IMR-90 (cell line): ENCODE measurements around the gene XRCC4. TPM values are rescaled to one million over a fixed set of nuclear protein-coding genes. Genes with fewer than 3 reads are reported as not detected.

Source experiments
- ATAC-seq: fragments of 200-7000 bp; cut with Tn5 transposase; 2 replicates; pipeline ENCODE4 v1.9.1; 2020; ENCODE audit warnings: low read depth, mild to moderate bottlenecking, moderate library complexity
- BruUV-seq: library from RNA; stranded (reverse); fragments of 400-500 nt; replicated peaks from 2 replicates; lab custom pipeline; 2021; lab: Mats Ljungman, UMichigan
- CTCF ChIA-PET: fragments of 300-600 bp; formaldehyde crosslinking; extraction: SDS; loops from one replicate; lab custom pipeline; 2021; ENCODE audit warnings: antibody characterized with exemption; lab: Yijun Ruan, JAX
- POLR2A ChIA-PET: fragments of 300-600 bp; sonication (Branson Sonifier 250); formaldehyde crosslinking; loops from one replicate; lab custom pipeline; 2022; ENCODE audit warnings: antibody characterized with exemption; ENCODE audit not compliant: unreplicated experiment; lab: Charles Lee
- DNase-seq: peaks from one replicate; pipeline ENCODE4 v3.0.0; 2013
- H2AFZ ChIP-seq: replicated peaks from 2 replicates; pipeline ENCODE3; 2013; ENCODE audit warnings: low read length, mild to moderate bottlenecking; ENCODE audit not compliant: poor library complexity
- H2AK5ac ChIP-seq: 2 replicates; pipeline ENCODE4 v1.6.1; 2013; ENCODE audit warnings: low read depth, low read length, inconsistent platforms
- H2AK9ac ChIP-seq: replicated peaks from 2 replicates; pipeline ENCODE3; 2013; ENCODE audit warnings: mild to moderate bottlenecking, low read depth, low read length, moderate library complexity; ENCODE audit not compliant: poor library complexity
- H2BK120ac ChIP-seq: 2 replicates; pipeline ENCODE4 v1.6.1; 2013; ENCODE audit warnings: low read depth, low read length, inconsistent platforms
- H2BK15ac ChIP-seq: 3 replicates; pipeline ENCODE4 v1.6.1; 2013; ENCODE audit warnings: low read depth, low read length, inconsistent platforms
- H2BK20ac ChIP-seq: 2 replicates; pipeline ENCODE4 v1.6.1; 2013; ENCODE audit warnings: low read depth, mild to moderate bottlenecking, inconsistent platforms, low read length, moderate library complexity
- H2BK5ac ChIP-seq: 2 replicates; pipeline ENCODE4 v1.6.1; 2013; ENCODE audit warnings: mild to moderate bottlenecking, low read depth, low read length, inconsistent platforms; ENCODE audit not compliant: poor library complexity, severe bottlenecking
- H3K14ac ChIP-seq: replicated peaks from 2 replicates; pipeline ENCODE4 v1.6.1; 2013; ENCODE audit warnings: low read depth, low read length, inconsistent platforms
- H3K18ac ChIP-seq: 2 replicates; pipeline ENCODE4 v1.6.1; 2013; ENCODE audit warnings: low read depth, low read length, control low read depth
- H3K23ac ChIP-seq: 2 replicates; pipeline ENCODE4 v1.6.1; 2013; ENCODE audit warnings: low read depth, low read length, inconsistent platforms
- H3K27ac ChIP-seq: 2 replicates; pipeline ENCODE4 v1.5.1; 2013; ENCODE audit warnings: mild to moderate bottlenecking, control low read depth, low read length; ENCODE audit not compliant: insufficient read depth
- H3K27me3 ChIP-seq: 2 replicates; pipeline ENCODE4 v1.6.1; 2013; ENCODE audit warnings: low read length; ENCODE audit not compliant: control insufficient read depth, insufficient read depth
- H3K36me3 ChIP-seq: 2 replicates; pipeline ENCODE4 v1.6.1; 2013; ENCODE audit warnings: low read length, mixed read lengths; ENCODE audit not compliant: control insufficient read depth, insufficient read depth
- H3K4ac ChIP-seq: 2 replicates; pipeline ENCODE4 v1.6.1; 2013; ENCODE audit warnings: low read depth, low read length, inconsistent platforms
- H3K4me1 ChIP-seq: 2 replicates; pipeline ENCODE4 v1.6.1; 2013; ENCODE audit warnings: low read length, mixed read lengths; ENCODE audit not compliant: control insufficient read depth, insufficient read depth
- H3K4me2 ChIP-seq: 2 replicates; pipeline ENCODE4 v1.6.1; 2013; ENCODE audit warnings: low read depth, mild to moderate bottlenecking, control low read depth, low read length, moderate library complexity
- H3K4me3 ChIP-seq: 2 replicates; pipeline ENCODE4 v1.5.1; 2013; ENCODE audit warnings: low read depth, mild to moderate bottlenecking, control low read depth, low read length, moderate library complexity; ENCODE audit not compliant: insufficient read depth
- H3K56ac ChIP-seq: 2 replicates; pipeline ENCODE4 v1.6.1; 2013; ENCODE audit warnings: low read length, inconsistent platforms; ENCODE audit not compliant: insufficient read depth; ENCODE audit errors: extremely low read depth
- H3K79me1 ChIP-seq, 2 experiments: 2 replicates each; pipeline ENCODE4 v1.6.1; 2013; ENCODE audit warnings: low read length in 2 of 2, inconsistent platforms in 1 of 2, low read depth in 1 of 2
- H3K9ac ChIP-seq: 2 replicates; pipeline ENCODE4 v1.6.1; 2013; ENCODE audit warnings: low read depth, low read length, control low read depth
- H3K9me1 ChIP-seq: 2 replicates; pipeline ENCODE4 v1.6.1; 2013; ENCODE audit warnings: low read length, inconsistent platforms; ENCODE audit not compliant: insufficient read depth
- H3K9me3 ChIP-seq: 2 replicates; pipeline ENCODE4 v1.6.1; 2013; ENCODE audit warnings: low read length; ENCODE audit not compliant: control insufficient read depth, insufficient read depth
- H4K20me1 ChIP-seq: 2 replicates; pipeline ENCODE4 v1.6.1; 2013; ENCODE audit warnings: low read length, inconsistent platforms; ENCODE audit not compliant: insufficient read depth
- H4K5ac ChIP-seq: 2 replicates; pipeline ENCODE4 v1.6.1; 2013; ENCODE audit warnings: mild to moderate bottlenecking, low read depth, low read length, control low read depth
- H4K8ac ChIP-seq, 2 experiments: 2 replicates each; pipeline ENCODE4 v1.6.1; 2013; ENCODE audit warnings: low read depth in 2 of 2, low read length in 2 of 2, control low read depth in 1 of 2, inconsistent platforms in 1 of 2
- H4K91ac ChIP-seq: 2 replicates; pipeline ENCODE4 v1.6.1; 2013; ENCODE audit warnings: low read depth, low read length, inconsistent platforms; ENCODE audit not compliant: insufficient read depth
- CEBPB ChIP-seq: IDR thresholded peaks from 2 replicates; pipeline ENCODE4 v1.6.1; 2012; ENCODE audit warnings: low read depth, low read length, improper control_type of control experiment
- CHD1 ChIP-seq: IDR thresholded peaks from 2 replicates; pipeline ENCODE4 v1.6.1; 2012; ENCODE audit warnings: low read depth, low read length, improper control_type of control experiment
- CTCF ChIP-seq: conservative IDR thresholded peaks from 2 replicates; pipeline ENCODE4 v1.5.1; 2012; ENCODE audit warnings: mild to moderate bottlenecking, low read depth, low read length, improper control_type of control experiment
- ELK1 ChIP-seq: fragments of 150-350 bp; IDR thresholded peaks from 2 replicates; pipeline ENCODE4 v1.6.1; 2016; ENCODE audit warnings: low read depth, mild to moderate bottlenecking, low read length, moderate library complexity, borderline replicate concordance
- FOS ChIP-seq: fragments of 150-350 bp; IDR thresholded peaks from 2 replicates; pipeline ENCODE4 v1.6.1; 2016; ENCODE audit warnings: low read depth, low read length
- MAFK ChIP-seq: IDR thresholded peaks from 2 replicates; pipeline ENCODE4 v1.6.1; 2012; ENCODE audit warnings: low read depth, low read length, improper control_type of control experiment
- MAZ ChIP-seq: IDR thresholded peaks from 2 replicates; pipeline ENCODE4 v1.6.1; 2012; ENCODE audit warnings: low read depth, mild to moderate bottlenecking, low read length, improper control_type of control experiment, moderate library complexity, borderline replicate concordance
- NFE2L2 ChIP-seq: fragments of 150-350 bp; IDR thresholded peaks from 2 replicates; pipeline ENCODE4 v1.6.1; 2016; ENCODE audit warnings: low read depth, mild to moderate bottlenecking, low read length
- POLR2A ChIP-seq: IDR thresholded peaks from 2 replicates; pipeline ENCODE4 v1.6.1; 2012; ENCODE audit warnings: mild to moderate bottlenecking, low read depth, low read length
- RAD21 ChIP-seq: IDR thresholded peaks from 2 replicates; pipeline ENCODE4 v1.6.1; 2012; ENCODE audit warnings: low read length, improper control_type of control experiment
- RFX5 ChIP-seq: IDR thresholded peaks from 2 replicates; pipeline ENCODE4 v1.8.0; 2012; ENCODE audit warnings: low read depth, mild to moderate bottlenecking, low read length, moderate library complexity
- SMC3 ChIP-seq: fragments of 150-350 bp; IDR thresholded peaks from 2 replicates; pipeline ENCODE4 v1.6.1; 2016; ENCODE audit warnings: low read depth, mild to moderate bottlenecking, antibody characterized with exemption, low read length, moderate library complexity
- USF2 ChIP-seq: fragments of 150-350 bp; IDR thresholded peaks from 2 replicates; pipeline ENCODE4 v1.6.1; 2017; ENCODE audit warnings: mild to moderate bottlenecking, antibody characterized with exemption, low read length, low read depth
- dilution Hi-C: fragments of 300-500 bp; cut with HindIII; formaldehyde crosslinking; loops from one replicate; pipeline ENCODE4 v1.14.3; 2018; ENCODE audit warnings: low sequenced_read_pairs; ENCODE audit not compliant: unreplicated experiment
- in situ Hi-C: fragments of 300-500 bp; cut with MboI; formaldehyde crosslinking; loops from 3 replicates; pipeline ENCODE4 v1.14.3; 2019; ENCODE audit warnings: low sequenced_read_pairs, inconsistent platforms, mixed read lengths
- intact Hi-C: fragments of 100-400 bp; cut with micrococcal nuclease; formaldehyde crosslinking; loops from 2 replicates; pipeline ENCODE4 v1.10.0; 2022
- polyA plus RNA-seq, 3 experiments: library from polyadenylated mRNA; depleted of rRNA; stranded (reverse); fragments of >200 nt; gene quantifications; 2 replicates each; pipeline ENCODE4 v1.2.3, GENCODE V29; 2012; ENCODE audit warnings: low replicate concordance in 1 of 3
- total RNA-seq: library from RNA; depleted of rRNA; stranded (reverse); fragments of >200 nt; gene quantifications from 2 replicates; pipeline ENCODE4 v1.2.3, GENCODE V29; 2012

The XRCC4 gene
- total and polyA plus RNA-seq, 2 of the 4 experiments (the other 2 are of a cell fraction) = 3.5 to 4.7 TPM

- H4K5ac ChIP-seq = no peak overlapping the region
- no TSS peak for BruUV-seq
- H2AK5ac ChIP-seq = no peak overlapping the region
- no peak for TF ChIP-seq CTCF
- TF ChIP-seq NFE2L2 = no peak
- no peak for TF ChIP-seq CHD1
- TF ChIP-seq RAD21 = no peak
- no peak for TF ChIP-seq CEBPB
- no peak for TF ChIP-seq MAZ
- TF ChIP-seq SMC3 = no peak
- no peak for TF ChIP-seq ELK1
- TF ChIP-seq USF2 = no peak
- no peak for TF ChIP-seq RFX5
- no peak for TF ChIP-seq FOS
- TF ChIP-seq POLR2A = no peak
- no peak for TF ChIP-seq MAFK
- peak; percentile 62 for ATAC-seq
- H4K20me1 ChIP-seq = no peaks in the 10 kb centered on the region
- H3K9me1 ChIP-seq = no peaks in the 10 kb centered on the region
- H2AK9ac ChIP-seq = no peak overlapping the region
- no peaks in the 10 kb centered on the region for H3K9me3 ChIP-seq
- no peak overlapping the region for H2BK15ac ChIP-seq
- no peaks in the 10 kb centered on the region for H3K27me3 ChIP-seq
- in situ Hi-C loops = no loop called here
- intact Hi-C loops = no loop called here
- H3K4me1 ChIP-seq = no peaks in the 10 kb centered on the region
- no peak overlapping the region for H3K18ac ChIP-seq
- no peak overlapping the region for H3K9ac ChIP-seq
- no peak overlapping the region for H3K4me3 ChIP-seq
- no peaks in the 10 kb centered on the region for H3K36me3 ChIP-seq
- H2BK20ac ChIP-seq = no peak overlapping the region
- H3K27ac ChIP-seq = no peak overlapping the region
- ChIA-PET POLR2A (no interaction called here), CTCF (no interaction called here)
- H3K4ac ChIP-seq = no peak overlapping the region
- H2BK120ac ChIP-seq = no peak overlapping the region
- 0 out of 4 replicates have a peak overlapping the region, but pooled peaks of 1 of the 2 experiments have one; percentile 51 for H4K8ac ChIP-seq
- dilution Hi-C loops = no loop called here
- no peak overlapping the region for H2AFZ ChIP-seq
- H2BK5ac ChIP-seq = peak overlapping the region; percentile 1
- peak; percentile 46 for DNase-seq
- H3K23ac ChIP-seq = no peak overlapping the region
- no peak overlapping the region for H3K14ac ChIP-seq
- H3K79me1 ChIP-seq = peaks cover 0 to 3% of the 10 kb centered on the region in 2 experiments; a peak in 1 of 4 replicates
- no peak overlapping the region for H3K4me2 ChIP-seq
- H3K56ac ChIP-seq = no peak overlapping the region
- no peak overlapping the region for H4K91ac ChIP-seq
These were observed 25.1 kb downstream of the XRCC4 start for GRCh38 chr5:83102364-83102980.
